ENCODE results near the gene HPGD. TPM values are rescaled to one million over a fixed set of nuclear protein-coding genes. Genes with fewer than 3 reads are reported as not detected.
A peak's percentile ranks its signal among the peaks of the same experiment; 100 is the strongest.

HPGD gene
- total RNA-seq (2014; rRNA removed; shearing (Covaris generic)): 9.5 and 10.4 TPM in 2 replicates
- 4.5 and 5.6 TPM in 2 replicates for polyA plus RNA-seq (2015; cell fraction: cytosol; rRNA removed)
- polyA plus RNA-seq (2015; cell fraction: nucleus; rRNA removed): 0.84 and 1.1 TPM in 2 replicates

DNA sequence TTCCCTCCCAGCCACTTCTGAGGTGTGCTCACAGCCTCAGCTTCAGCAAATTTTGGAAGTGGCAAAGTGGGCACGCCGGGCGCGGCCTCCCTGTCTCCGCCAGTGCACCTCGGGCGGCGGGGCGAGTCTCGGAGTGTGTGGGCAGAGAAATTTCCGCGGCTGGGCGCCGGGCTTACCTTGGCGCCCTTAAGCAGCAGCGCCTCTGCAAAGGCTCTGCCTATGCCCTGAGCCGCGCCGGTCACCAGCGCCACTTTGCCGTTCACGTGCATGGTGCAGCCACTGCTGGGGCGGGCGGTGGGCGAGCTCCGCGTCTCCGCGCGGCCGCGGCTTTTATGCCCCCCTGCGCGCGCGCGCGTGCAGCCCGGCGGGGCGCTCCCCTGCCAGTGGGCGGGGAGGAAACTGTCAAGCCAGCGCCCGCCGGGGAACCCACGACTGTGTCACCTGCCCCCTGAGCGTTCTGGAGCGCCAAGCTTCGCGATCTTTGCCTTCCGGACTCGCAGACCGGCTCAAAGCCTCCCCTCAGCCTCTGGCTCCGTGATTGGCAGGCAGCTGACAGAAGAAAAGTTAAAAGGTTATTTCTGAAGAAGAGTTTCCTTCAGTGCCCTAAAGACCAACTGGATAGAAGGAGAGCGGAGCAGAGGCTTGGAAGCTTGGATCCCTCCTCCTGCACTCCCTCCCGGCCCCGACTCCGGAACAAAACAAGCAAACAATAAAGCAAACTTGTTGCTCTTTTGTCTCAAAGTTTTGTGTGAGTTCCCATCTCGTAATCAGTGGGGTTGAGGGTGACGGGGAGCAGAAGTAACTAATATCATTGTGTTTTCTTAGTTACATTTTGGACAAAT is at the start of gene HPGD:
HPGD (minus strand) TSS at position 306 of the 842 bp plus-strand sequence; CDS start at position 269, 37 bp downstream.
- in situ Hi-C loops (cut with HindIII; ENCODE audit: low pct_unique_long_range_greater_than_20kb, low sequenced_read_pairs): no loop called here
- peak; percentile 63 for DNase-seq (ENCODE audit: low read depth, low spot score)

DNA sequence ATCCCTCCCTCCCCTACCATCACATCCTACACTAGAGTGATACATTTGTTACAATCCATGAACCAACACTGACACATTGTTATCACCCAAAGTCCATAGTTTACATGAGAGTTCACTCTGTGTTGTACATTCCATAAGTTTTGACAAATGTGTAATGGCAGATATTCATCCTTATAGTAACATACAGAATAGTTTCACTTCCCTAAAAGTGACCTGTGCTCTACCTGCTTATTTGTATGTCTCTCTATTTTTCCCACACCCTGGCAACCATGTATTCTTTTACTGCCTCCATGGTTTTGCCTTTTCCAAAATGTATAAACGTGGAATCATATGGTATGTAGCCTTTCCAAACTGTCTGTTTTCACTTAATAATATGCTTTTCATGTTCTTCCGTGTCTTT is 42.2 kb upstream of the HPGD start:
- DNase-seq (ENCODE audit: low read depth, low spot score): no peak
- in situ Hi-C loops (cut with HindIII; ENCODE audit: low pct_unique_long_range_greater_than_20kb, low sequenced_read_pairs): no loop called here

DNA sequence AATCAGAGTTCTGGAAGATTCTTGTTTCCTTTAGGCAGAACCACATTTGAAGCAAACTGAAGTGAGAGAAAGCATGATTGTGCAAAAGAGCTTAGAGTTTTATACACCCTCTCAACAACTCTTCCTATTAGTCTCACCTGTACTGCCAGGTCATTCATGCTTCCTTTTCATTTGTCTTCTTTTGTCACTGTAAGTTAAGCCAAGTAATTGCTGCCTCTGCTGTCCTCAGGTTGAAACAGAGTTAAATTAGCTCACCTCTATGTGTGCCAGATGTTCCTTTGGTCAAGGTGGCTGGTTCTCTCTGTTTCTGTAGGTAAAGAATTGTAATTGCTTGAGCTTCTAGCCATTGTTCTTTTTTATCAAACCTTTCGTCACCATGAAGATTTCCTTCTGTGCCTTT is 41.1 kb upstream of the HPGD start:
- DNase-seq (ENCODE audit: low read depth, low spot score): no peak
- in situ Hi-C loops (cut with HindIII; ENCODE audit: low pct_unique_long_range_greater_than_20kb, low sequenced_read_pairs): no loop called here

DNA sequence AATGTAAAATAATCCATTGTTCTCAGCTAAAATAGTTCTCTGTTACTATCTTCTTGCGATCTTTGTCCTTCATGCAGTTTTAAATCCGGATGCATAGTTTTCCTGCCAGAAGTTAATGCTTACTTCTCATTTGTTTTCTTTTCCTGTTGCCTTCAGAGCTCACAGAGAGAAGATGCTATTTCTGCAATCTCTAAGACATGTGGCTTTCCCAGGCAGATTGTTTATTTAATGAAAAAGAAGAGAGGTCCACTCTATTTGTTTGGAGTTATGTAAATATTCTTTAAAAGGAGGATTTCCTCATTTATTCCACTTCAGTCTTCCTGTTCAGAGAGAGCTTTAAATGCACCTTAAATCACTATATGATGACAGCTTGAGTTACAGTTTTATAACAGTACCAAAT is 39.3 kb upstream of the HPGD start:
- in situ Hi-C loops (cut with HindIII; ENCODE audit: low pct_unique_long_range_greater_than_20kb, low sequenced_read_pairs): no loop called here
- no peak for DNase-seq (ENCODE audit: low read depth, low spot score)

DNA sequence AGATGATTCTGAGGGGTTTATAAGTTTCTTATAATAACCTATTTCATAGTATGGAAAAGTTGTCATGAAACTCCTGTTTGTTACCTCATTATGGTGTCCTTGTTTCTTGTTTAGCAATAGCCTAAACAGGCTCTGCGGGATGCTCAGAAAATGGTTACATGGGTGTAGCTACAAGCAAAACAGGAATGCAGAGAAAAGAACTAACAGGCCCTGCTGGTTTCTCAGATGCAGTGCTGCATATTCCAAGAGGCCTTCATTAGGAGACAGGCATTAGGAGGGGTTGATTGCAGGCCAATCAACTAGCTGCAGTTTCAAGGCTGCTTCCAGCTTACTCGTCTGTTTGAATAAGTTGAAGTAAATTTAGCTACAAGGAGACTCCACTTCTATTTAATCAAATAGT is 37.6 kb upstream of the HPGD start:
- in situ Hi-C loops (cut with HindIII; ENCODE audit: low pct_unique_long_range_greater_than_20kb, low sequenced_read_pairs): no loop called here
- no peak for DNase-seq (ENCODE audit: low read depth, low spot score)

DNA sequence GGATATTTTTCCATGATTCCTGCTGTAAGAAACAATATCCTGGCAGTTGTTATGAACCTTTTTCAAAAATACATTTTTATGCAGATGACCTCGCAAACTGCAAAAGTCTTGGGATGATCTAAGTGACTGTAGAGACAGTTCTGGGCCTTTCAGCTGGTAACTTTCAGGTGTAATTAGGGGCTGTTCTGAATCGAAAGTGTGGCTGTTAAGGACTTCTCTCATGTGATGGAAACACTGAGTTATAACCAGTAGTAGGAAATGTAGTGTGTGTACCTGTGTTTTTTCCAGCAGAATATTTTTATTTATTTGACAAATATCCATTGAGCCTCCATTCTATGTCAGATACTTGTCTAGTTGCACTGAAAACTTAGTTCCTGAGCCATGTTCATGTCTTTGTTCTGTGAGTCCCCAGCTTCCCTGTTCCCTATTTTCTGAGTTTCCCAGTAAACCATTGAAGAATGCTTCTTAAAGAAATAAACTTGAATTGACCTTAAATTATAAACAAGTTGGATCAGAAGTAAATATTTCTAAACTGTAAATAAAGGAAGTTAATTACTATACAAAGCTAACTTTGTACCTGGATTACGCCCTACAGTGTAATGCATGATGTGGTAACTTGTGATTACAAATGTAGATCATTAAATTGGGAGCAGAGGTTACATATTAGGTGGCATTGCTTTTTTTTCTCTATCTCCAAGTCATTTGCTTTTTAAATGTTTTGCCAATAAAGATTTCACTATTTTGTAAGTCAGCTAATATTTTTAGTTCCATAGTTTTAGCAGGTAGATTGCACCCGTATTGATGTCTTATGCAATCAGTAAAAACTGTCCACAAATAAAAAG is 33.7 kb upstream of the HPGD start:
- in situ Hi-C loops (cut with HindIII; ENCODE audit: low pct_unique_long_range_greater_than_20kb, low sequenced_read_pairs): no loop called here

DNA sequence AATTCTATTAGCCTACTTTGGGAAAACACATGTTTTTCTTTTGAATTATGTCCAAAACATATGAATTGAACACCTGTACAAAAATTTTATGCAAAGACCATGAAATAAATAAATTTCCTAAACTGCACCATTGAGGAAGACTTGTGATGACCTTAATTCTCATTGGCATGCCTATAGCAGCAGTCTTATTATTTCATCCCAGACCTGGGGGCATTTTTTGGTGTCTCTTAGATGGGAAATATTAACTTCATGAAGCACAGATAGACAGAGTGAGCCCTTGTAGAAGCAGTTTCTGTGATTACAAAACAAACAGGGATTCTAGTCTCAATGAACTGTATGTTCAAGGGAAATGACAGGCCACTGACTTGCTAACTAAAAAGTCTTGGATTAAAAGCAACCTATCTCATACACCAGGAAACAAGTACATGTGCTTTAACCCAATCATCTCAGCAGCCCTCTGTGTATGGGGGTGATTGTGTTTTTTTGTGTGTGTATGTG is 32.0 kb upstream of the HPGD start:
- DNase-seq (ENCODE audit: low read depth, low spot score): no peak
- in situ Hi-C loops (cut with HindIII; ENCODE audit: low pct_unique_long_range_greater_than_20kb, low sequenced_read_pairs): no loop called here

More for the DNA sequence above, 33.7 kb upstream of the HPGD start:
- DNase-seq (ENCODE audit: low read depth, low spot score): no peak

DNA sequence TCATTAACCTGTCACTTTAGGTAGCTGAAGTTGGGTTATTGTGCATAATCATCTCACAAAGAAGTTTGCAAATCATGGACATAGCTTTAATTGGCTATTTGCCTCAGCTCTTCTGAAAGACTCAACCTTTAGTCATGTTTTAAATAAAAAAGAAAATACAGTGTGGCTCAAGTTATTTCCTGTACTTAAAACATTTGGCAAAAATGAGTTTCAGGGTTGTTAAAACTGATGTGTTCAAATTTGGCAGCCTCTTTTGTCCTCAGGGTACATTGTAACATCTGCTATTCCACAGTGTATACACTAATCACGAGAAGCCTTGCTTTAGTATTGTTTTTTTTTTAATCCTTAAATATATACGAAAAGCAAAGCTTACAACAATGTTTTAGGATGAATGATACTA is 31.5 kb upstream of the HPGD start:
- DNase-seq (ENCODE audit: low read depth, low spot score): no peak
- in situ Hi-C loops (cut with HindIII; ENCODE audit: low pct_unique_long_range_greater_than_20kb, low sequenced_read_pairs): no loop called here

DNA sequence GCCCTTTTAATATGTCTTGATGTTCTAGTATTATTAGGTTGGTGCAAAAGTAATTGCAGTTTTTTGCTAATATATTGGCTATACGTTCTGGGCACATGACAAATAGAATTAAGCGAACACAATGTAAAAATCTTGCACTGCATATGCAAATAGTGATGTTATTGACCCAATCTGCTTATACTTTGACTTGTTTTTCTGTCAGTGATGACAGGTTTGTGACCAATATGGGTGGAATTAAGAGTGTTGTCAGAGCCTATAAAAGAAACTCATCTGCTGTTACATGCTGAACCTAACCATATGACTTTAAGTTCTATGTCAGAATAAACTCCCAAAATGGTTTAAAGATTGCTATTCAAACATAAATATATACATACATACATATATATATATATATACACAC is 30.7 kb upstream of the HPGD start:
- DNase-seq (ENCODE audit: low read depth, low spot score): no peak
- in situ Hi-C loops (cut with HindIII; ENCODE audit: low pct_unique_long_range_greater_than_20kb, low sequenced_read_pairs): no loop called here

DNA sequence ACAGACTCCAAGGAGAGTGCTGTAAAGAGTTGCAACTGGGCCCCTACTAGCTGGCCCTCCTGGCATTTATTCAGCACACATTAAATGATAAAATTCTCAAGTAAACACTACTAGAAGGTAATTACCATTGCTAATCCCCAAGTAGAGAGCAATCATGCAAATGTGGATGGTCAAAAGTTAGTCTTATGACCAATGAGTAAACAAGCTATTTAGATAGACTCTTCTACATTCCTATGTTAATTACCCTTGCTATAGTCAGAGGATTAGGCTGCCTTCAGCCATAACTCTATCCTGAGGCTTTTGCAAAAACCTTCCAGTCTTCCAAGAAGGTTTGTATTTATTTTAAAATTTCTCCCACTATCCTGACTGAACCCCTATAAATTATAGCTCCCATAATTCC is 28.3 kb upstream of the HPGD start:
- in situ Hi-C loops (cut with HindIII; ENCODE audit: low pct_unique_long_range_greater_than_20kb, low sequenced_read_pairs): no loop called here
- DNase-seq (ENCODE audit: low read depth, low spot score): no peak

DNA sequence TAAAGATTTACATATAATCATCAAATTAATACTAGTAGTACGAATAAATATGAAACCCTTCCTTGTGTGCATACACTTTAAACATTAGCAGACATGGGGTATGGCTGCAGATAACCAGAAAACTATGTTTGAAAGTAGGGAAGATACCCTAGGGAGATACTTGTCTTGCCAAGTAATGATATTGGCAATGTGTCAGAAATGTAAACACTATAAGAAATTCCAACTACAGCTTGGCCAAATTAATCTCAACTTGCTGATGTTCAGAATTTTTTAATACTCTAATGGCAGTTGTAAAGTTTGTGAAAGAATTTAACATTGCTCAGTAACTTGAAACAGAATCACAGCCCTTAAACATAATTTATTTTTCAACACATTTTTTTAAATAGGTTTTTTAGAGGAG is 27.4 kb upstream of the HPGD start:
- in situ Hi-C loops (cut with HindIII; ENCODE audit: low pct_unique_long_range_greater_than_20kb, low sequenced_read_pairs): no loop called here
- no peak for DNase-seq (ENCODE audit: low read depth, low spot score)

DNA sequence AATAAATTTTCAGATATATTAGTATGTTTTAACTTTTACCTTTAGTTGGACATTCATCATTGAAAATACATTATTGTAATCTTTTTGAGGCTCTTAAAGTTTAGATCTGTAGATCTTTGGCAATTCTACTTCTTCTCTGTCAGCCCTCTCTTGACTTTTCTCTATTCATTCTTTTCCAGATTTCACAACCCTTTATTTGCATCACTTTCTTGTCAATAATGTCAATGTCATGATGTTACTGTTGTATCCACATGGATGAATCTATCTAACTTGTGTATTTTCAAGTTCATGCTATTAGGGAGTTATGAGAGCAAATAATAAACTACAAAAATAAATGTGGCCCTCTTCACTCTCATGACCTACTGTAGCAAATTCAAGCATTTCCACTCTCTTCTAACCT is 23.0 kb upstream of the HPGD start:
- no peak for DNase-seq (ENCODE audit: low read depth, low spot score)
- in situ Hi-C loops (cut with HindIII; ENCODE audit: low pct_unique_long_range_greater_than_20kb, low sequenced_read_pairs): no loop called here

DNA sequence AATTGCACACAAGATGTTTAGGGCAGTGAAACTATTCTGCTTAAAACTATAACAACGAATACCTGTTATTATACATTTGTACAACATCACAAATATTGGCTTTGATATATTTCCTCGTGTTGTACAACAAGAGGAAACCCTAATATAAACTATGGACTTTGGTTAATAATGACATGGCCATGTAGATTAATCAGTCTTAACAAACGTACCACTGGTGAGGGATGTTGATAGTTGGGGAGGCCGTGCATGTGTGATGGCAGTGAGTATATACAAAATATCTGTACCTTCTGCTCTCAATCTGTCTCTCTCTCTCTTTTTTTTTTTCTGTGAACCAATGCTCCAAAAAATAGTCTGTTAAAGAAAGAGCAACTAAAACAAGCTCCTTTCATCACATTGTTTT is 22.2 kb upstream of the HPGD start:
- no peak for DNase-seq (ENCODE audit: low read depth, low spot score)
- in situ Hi-C loops (cut with HindIII; ENCODE audit: low pct_unique_long_range_greater_than_20kb, low sequenced_read_pairs): no loop called here

DNA sequence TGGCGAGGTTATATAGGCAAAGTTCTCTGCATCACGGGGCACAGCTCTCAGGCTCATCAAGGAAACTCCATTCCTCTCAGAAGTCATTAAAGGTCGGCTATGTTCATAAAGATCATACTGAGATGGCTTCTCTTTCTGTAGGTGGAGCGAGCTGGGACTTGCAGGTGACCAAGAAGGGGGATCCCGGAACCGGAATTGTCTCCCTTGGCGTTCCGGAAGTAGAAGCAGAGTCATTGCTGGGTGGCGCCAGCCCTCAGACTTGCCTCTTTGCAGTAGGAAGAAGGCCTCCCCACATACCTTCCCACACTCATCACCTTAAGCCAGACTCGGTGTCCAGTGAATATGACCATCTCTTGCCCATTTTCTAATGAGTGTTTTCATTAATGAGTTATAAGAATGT is 17.9 kb upstream of the HPGD start:
- no peak for DNase-seq (ENCODE audit: low read depth, low spot score)
- in situ Hi-C loops (cut with HindIII; ENCODE audit: low pct_unique_long_range_greater_than_20kb, low sequenced_read_pairs): no loop called here

DNA sequence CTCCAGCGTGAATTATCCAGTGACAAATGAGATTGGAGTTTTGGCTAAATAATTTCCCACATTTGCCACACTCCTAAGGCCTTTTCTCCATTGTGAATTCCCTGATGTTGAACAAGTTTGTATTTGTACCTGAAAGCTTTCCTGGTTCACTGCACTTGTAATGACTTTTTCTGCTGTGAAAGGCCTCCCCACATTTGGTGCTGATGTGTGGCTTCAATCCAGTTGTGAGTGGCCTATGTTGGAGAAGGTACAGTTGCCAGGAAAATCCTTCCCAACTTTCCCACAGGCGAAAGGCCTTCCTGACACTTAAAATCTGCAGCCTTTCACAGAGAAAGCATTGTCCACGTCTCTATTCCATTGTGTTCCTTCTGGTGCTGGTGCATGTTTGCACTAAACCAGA is 17.3 kb upstream of the HPGD start:
- in situ Hi-C loops (cut with HindIII; ENCODE audit: low pct_unique_long_range_greater_than_20kb, low sequenced_read_pairs): no loop called here

DNA sequence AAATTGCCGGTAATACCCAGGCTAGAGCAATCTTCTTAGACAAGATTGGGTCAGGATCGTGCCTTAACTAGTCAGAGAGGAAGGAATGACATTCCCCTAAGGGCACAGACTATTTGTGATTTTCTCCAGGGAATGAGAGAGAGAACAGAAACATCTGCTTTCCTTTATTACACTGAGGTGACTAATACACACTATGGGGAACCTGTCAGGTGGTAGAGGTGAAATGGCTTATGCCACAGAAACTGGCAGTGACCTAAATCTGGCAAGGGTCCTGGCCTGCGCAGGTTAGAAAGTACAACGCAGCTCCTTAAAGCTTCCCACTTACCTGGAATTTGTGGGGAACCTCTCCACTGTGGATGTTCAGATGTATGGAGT is 16.6 kb upstream of the HPGD start:
- DNase-seq (ENCODE audit: low read depth, low spot score): no peak
- in situ Hi-C loops (cut with HindIII; ENCODE audit: low pct_unique_long_range_greater_than_20kb, low sequenced_read_pairs): no loop called here

More for the DNA sequence above, 17.3 kb upstream of the HPGD start:
- DNase-seq (ENCODE audit: low read depth, low spot score): no peak

DNA sequence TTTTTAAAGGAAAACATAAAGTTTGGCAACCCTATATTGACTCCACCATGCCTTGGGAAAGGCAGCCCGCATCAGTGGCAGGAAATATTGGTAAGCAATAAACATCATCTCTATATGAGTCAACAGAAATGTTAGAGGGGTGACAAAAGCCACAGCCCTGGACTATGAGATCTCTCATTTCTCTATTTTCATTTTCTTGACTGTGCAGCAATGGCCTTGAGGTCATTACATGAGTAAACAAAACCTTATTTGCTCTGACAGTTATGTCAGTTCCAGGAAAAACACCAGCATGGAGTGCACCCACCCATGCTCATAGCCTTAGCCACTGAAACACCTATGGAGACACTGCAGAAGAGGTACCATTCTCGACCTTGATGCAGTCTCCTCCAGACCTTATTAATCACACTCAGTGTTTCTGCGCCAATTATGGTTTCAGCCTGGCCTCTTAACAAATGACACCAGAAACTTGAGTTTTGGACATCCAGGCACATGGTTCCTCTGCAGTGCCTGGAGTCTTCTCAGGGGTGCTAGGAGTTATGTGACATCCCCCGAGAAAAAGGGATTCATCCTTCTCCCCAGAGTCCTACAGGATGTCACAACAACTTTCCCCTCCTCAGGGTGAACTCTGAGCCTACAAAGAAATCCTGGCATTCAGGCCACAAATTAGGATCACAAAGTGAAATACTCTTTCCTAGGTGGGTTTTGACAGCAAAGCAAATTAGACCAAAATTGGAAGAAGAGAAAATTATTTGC is 16.0 kb upstream of the HPGD start:
- in situ Hi-C loops (cut with HindIII; ENCODE audit: low pct_unique_long_range_greater_than_20kb, low sequenced_read_pairs): no loop called here
- DNase-seq (ENCODE audit: low read depth, low spot score): no peak

DNA sequence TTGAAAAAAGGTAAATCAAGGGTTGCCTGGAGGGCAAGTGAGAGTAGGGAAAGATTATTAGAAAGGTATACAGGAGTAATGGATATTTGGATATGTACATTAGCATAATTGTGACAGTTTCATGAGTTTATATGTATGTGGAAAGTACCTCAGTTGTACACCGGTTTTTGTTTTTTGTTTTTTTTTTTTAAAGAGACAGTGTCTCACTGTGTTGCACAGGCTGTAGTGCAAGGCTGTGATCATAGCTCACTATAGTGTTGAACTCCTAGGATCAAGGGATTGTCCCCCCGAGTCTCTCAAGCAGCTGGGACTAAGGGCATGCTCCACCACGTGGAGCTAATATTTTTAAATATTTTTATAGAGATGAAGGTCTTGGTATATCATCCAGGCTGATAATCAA is 15.3 kb upstream of the HPGD start:
- in situ Hi-C loops (cut with HindIII; ENCODE audit: low pct_unique_long_range_greater_than_20kb, low sequenced_read_pairs): no loop called here

More for the DNA sequence above, 15.3 kb upstream of the HPGD start:
- DNase-seq (ENCODE audit: low read depth, low spot score): no peak
